ENCODE results near the gene AP1S2. TPM values are rescaled to one million over a fixed set of nuclear protein-coding genes. Genes with fewer than 3 reads are reported as not detected.

Gene AP1S2
- total RNA-seq, 1 experiment from 2014 or later: 19.9 TPM

GRCh38 chrX:15829217-15829616, 25.4 kb downstream of the AP1S2 start:
- H3K4me2 ChIP-seq (ENCODE audit: low read length): no peak overlapping the region
- DNase-seq (ENCODE audit: low read depth, low spot score) (no peak), ATAC-seq (no peak)
- no peaks in the 10 kb centered on the region; a peak in 1 of 4 replicates for H3K36me3 ChIP-seq (ENCODE audit: control insufficient read depth in 1 of 2, insufficient read depth in 2 of 2, low read length in 2 of 2)
- intact Hi-C loops (cut with micrococcal nuclease): no loop called here
- H2AFZ ChIP-seq (ENCODE audit: low read depth, low read length, poor library complexity, severe bottlenecking): no peak overlapping the region
- no peaks in the 10 kb centered on the region for H3K79me2 ChIP-seq (ENCODE audit: insufficient read depth, low read length)
- no peak overlapping the region for H3K27ac ChIP-seq (ENCODE audit: low read depth, low read length)
- POLR2A ChIA-PET: no interaction called here
- RAD21 ChIA-PET (ENCODE audit: low non-redundant PET in 1 of 2, low total read pairs in 2 of 2, uncharacterized antibody in 2 of 2, unreplicated experiment in 2 of 2): no interaction called here
- no TSS peak for BruUV-seq (replicated peaks)
- H3K27me3 ChIP-seq (ENCODE audit: insufficient read depth, low read length): no peaks in the 10 kb centered on the region
- H3K9me2 ChIP-seq (ENCODE audit: insufficient read depth): no peaks in the 10 kb centered on the region
- H3K9me3 ChIP-seq (ENCODE audit: control insufficient read depth in 1 of 2, insufficient read depth in 1 of 2, low read depth in 1 of 2, low read length in 2 of 2): no peaks in the 10 kb centered on the region
- H3K4me1 ChIP-seq (ENCODE audit: control insufficient read depth in 1 of 2, insufficient read depth in 2 of 2, low read length in 2 of 2): no peaks in the 10 kb centered on the region
- CTCF ChIA-PET: interaction anchor here (0.9 kb wide), 1 partner anchor 11 kb away, joined by 3 read pairs; no protein-coding TSS in a partner anchor
- no peaks in the 10 kb centered on the region for H4K20me1 ChIP-seq (ENCODE audit: insufficient read depth)
- no peak overlapping the region for H3K9ac ChIP-seq (ENCODE audit: low read length)
- TF ChIP-seq, protein P1, sequence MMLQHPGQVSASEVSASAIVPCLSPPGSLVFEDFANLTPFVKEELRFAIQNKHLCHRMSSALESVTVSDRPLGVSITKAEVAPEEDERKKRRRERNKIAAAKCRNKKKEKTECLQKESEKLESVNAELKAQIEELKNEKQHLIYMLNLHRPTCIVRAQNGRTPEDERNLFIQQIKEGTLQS (IDR thresholded peaks at IDR 0.05): no peak
- TF ChIP-seq, protein P2, sequence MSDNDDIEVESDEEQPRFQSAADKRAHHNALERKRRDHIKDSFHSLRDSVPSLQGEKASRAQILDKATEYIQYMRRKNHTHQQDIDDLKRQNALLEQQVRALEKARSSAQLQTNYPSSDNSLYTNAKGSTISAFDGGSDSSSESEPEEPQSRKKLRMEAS (IDR thresholded peaks at IDR 0.05): no peak
- TF ChIP-seq YY1 (IDR thresholded peaks at IDR 0.05; ENCODE audit: extremely low read depth, insufficient replicate concordance, low read depth, low read length) (no peak), SP1 (IDR thresholded peaks at IDR 0.05; ENCODE audit: low read depth) (no peak), EZH2 (IDR thresholded peaks at IDR 0.05) (no peak), REST (IDR thresholded peaks at IDR 0.05; ENCODE audit: low read depth) (no peak), POLR2AphosphoS5 (IDR thresholded peaks at IDR 0.05; ENCODE audit: low read depth, low read length) (no peak), CEBPB (IDR thresholded peaks at IDR 0.05; ENCODE audit: low read depth) (no peak), POLR2A (IDR thresholded peaks at IDR 0.05; ENCODE audit: borderline replicate concordance, extremely low read depth, insufficient read depth, insufficient read length) (no peak), TCF7L2 (IDR thresholded peaks at IDR 0.05; ENCODE audit: borderline replicate concordance, extremely low read depth, insufficient read depth, insufficient read length) (no peak), SIN3A (IDR thresholded peaks at IDR 0.05; ENCODE audit: low read depth) (no peak)
- no peak overlapping the region for H3K4me3 ChIP-seq (replicated peaks in 1 of 2; ENCODE audit: low read depth in 1 of 2, low read length in 2 of 2)

All from HCT116 (cell line).